H1 (cell line): Measurements from ENCODE around the gene ALS2CL. TPM values are rescaled to one million over a fixed set of nuclear protein-coding genes. Genes with fewer than 3 reads are reported as not detected.

Experiments
- CTCF ChIA-PET: fragments of 300-600 bp; sonication (Branson Sonifier 250); formaldehyde crosslinking; loops from one replicate; lab custom pipeline; 2021; ENCODE audit not compliant: partially characterized antibody; lab: Charles Lee
- POLR2A ChIA-PET: fragments of 300-600 bp; sonication (Branson Sonifier 250); formaldehyde crosslinking; loops from one replicate; lab custom pipeline; 2021; ENCODE audit warnings: inconsistent platforms; ENCODE audit not compliant: partially characterized antibody; lab: Charles Lee
- DNase-seq, 2 experiments: peaks; one replicate each; pipeline versions ENCODE4 v3.0.0 to v3.0.0-alpha.2; 2010 to 2022; ENCODE audit warnings: low spot score in 2 of 2, low read depth in 1 of 2, mixed read lengths in 1 of 2
- FAIRE-seq: peaks from 2 replicates; lab custom pipeline; 2011; peaks lifted over from hg19 to GRCh38; lab: Jason Lieb, UNC
- H2AFZ ChIP-seq: 2 replicates; pipeline ENCODE4 v1.8.1; 2012; ENCODE audit warnings: low read length, inconsistent platforms
- H2AK5ac ChIP-seq: 2 replicates; pipeline ENCODE4 v1.6.1; 2013; ENCODE audit warnings: low read depth, low read length
- H2BK120ac ChIP-seq: replicated peaks from 2 replicates; pipeline ENCODE3; 2013; ENCODE audit warnings: low read depth, low read length, inconsistent platforms
- H2BK12ac ChIP-seq: 2 replicates; pipeline ENCODE4 v1.6.1; 2013; ENCODE audit warnings: low read depth, low read length
- H2BK15ac ChIP-seq: 2 replicates; pipeline ENCODE4 v1.6.1; 2013; ENCODE audit warnings: low read length
- H2BK20ac ChIP-seq: 2 replicates; pipeline ENCODE4 v1.6.1; 2013; ENCODE audit warnings: low read length
- H2BK5ac ChIP-seq: 2 replicates; pipeline ENCODE4 v1.6.1; 2013; ENCODE audit warnings: low read depth, low read length
- H3K14ac ChIP-seq: 2 replicates; pipeline ENCODE4 v1.6.1; 2013; ENCODE audit warnings: inconsistent platforms; ENCODE audit not compliant: insufficient read length
- H3K18ac ChIP-seq: 2 replicates; pipeline ENCODE4 v1.6.1; 2013; ENCODE audit warnings: low read length; ENCODE audit errors: extremely low read depth
- H3K23ac ChIP-seq: 2 replicates; pipeline ENCODE4 v1.6.1; 2013; ENCODE audit warnings: inconsistent platforms; ENCODE audit not compliant: insufficient read length
- H3K23me2 ChIP-seq: 2 replicates; pipeline ENCODE4 v1.6.1; 2013; ENCODE audit warnings: low read depth, low read length
- H3K27ac ChIP-seq: 2 replicates; pipeline ENCODE4 v1.6.1; 2011; ENCODE audit warnings: low read depth, low read length, inconsistent platforms
- H3K27me3 ChIP-seq, 4 experiments: replicated peaks in 1 of 4; 1 replicate in 1 of 4; 2 replicates in 3 of 4; pipeline versions ENCODE4 v1.6.1 to v1.8.1; 2011 to 2013; ENCODE audit warnings: low read length in 3 of 4, mild to moderate bottlenecking in 3 of 4, inconsistent platforms in 2 of 4, mixed read lengths in 2 of 4, moderate library complexity in 1 of 4; ENCODE audit not compliant: control insufficient read depth in 3 of 4, insufficient read depth in 3 of 4; ENCODE audit errors: extremely low read depth in 1 of 4
- H3K36me3 ChIP-seq, 4 experiments: 2 replicates each; pipeline versions ENCODE4 v1.6.1 to v1.8.1; 2011 to 2013; ENCODE audit warnings: mild to moderate bottlenecking in 4 of 4, low read length in 3 of 4, moderate library complexity in 2 of 4, control low read depth in 1 of 4, inconsistent platforms in 1 of 4; ENCODE audit not compliant: insufficient read depth in 4 of 4, control insufficient read depth in 2 of 4
- H3K4ac ChIP-seq: replicated peaks from 2 replicates; pipeline ENCODE3; 2013; ENCODE audit warnings: low read length, low read depth, mixed read lengths, inconsistent platforms; ENCODE audit not compliant: insufficient read length
- H3K4me1 ChIP-seq, 4 experiments: replicated peaks in 1 of 4; 1 replicate in 1 of 4; 2 replicates in 3 of 4; pipeline versions ENCODE4 v1.6.1 to v1.8.1; 2011 to 2013; ENCODE audit warnings: low read length in 3 of 4, inconsistent platforms in 2 of 4, mixed read lengths in 1 of 4; ENCODE audit not compliant: insufficient read depth in 4 of 4, control insufficient read depth in 3 of 4
- H3K4me2 ChIP-seq, 2 experiments: 2 replicates each; pipeline versions ENCODE4 v1.6.1 to v1.8.1; 2011 to 2013; ENCODE audit warnings: low read depth in 2 of 2, low read length in 2 of 2, control low read depth in 1 of 2, inconsistent platforms in 1 of 2, mild to moderate bottlenecking in 1 of 2; ENCODE audit not compliant: insufficient read depth in 1 of 2
- H3K4me3 ChIP-seq, 4 experiments: fragments of 200-600, 300-600 bp in 1 of 4; sonication (generic), shearing (Covaris generic), sonication (Bioruptor Twin) in 1 of 4; 2 replicates each; pipeline versions ENCODE4 v1.5.1 to v1.8.1; 2011 to 2016; ENCODE audit warnings: low read length in 4 of 4, low read depth in 3 of 4, control low read depth in 2 of 4, inconsistent platforms in 2 of 4, mild to moderate bottlenecking in 2 of 4, mixed read lengths in 1 of 4, moderate library complexity in 1 of 4; ENCODE audit not compliant: insufficient read depth in 2 of 4; ENCODE audit errors: extremely low read depth in 1 of 4
- H3K56ac ChIP-seq: replicated peaks from 2 replicates; pipeline ENCODE3; 2013; ENCODE audit warnings: low read depth, mild to moderate bottlenecking, mixed read lengths, low read length, inconsistent platforms; ENCODE audit not compliant: insufficient read length
- H3K79me1 ChIP-seq: 2 replicates; pipeline ENCODE4 v1.6.1; 2013; ENCODE audit warnings: low read depth, low read length, control low read depth
- H3K79me2 ChIP-seq, 2 experiments: 2 replicates each; pipeline versions ENCODE4 v1.6.1 to v1.8.1; 2012 to 2013; ENCODE audit warnings: low read length in 2 of 2, mild to moderate bottlenecking in 2 of 2, inconsistent platforms in 1 of 2; ENCODE audit not compliant: insufficient read depth in 2 of 2, control insufficient read depth in 1 of 2
- H3K9ac ChIP-seq, 4 experiments: replicated peaks in 1 of 4; 1 replicate in 1 of 4; 2 replicates in 3 of 4; pipeline versions ENCODE4 v1.6.1 to v1.8.1; 2011 to 2013; ENCODE audit warnings: low read depth in 3 of 4, low read length in 3 of 4, control low read depth in 2 of 4, mild to moderate bottlenecking in 2 of 4, moderate library complexity in 2 of 4, inconsistent platforms in 1 of 4; ENCODE audit errors: extremely low read depth in 1 of 4
- H3K9me3 ChIP-seq, 2 experiments: 2 replicates each; pipeline versions ENCODE4 v1.6.1 to v1.8.1; 2012 to 2013; ENCODE audit warnings: mild to moderate bottlenecking in 2 of 2, moderate library complexity in 2 of 2, control low read depth in 1 of 2, inconsistent platforms in 1 of 2, low read depth in 1 of 2, low read length in 1 of 2, mixed read lengths in 1 of 2; ENCODE audit not compliant: insufficient read depth in 2 of 2
- H4K20me1 ChIP-seq, 2 experiments: replicated peaks in 1 of 2; 2 replicates each; pipeline versions ENCODE3 to v1.8.1; 2011 to 2013; ENCODE audit warnings: inconsistent platforms in 2 of 2, low read length in 2 of 2, mild to moderate bottlenecking in 1 of 2; ENCODE audit not compliant: insufficient read depth in 2 of 2, control insufficient read depth in 1 of 2
- H4K5ac ChIP-seq: 2 replicates; pipeline ENCODE4 v1.6.1; 2013; ENCODE audit warnings: low read length, low read depth, mixed read lengths, inconsistent platforms; ENCODE audit not compliant: insufficient read length
- H4K8ac ChIP-seq: 2 replicates; pipeline ENCODE4 v1.8.0; 2013; ENCODE audit warnings: mild to moderate bottlenecking, moderate library complexity, low read length, inconsistent platforms; ENCODE audit not compliant: insufficient read depth; ENCODE audit errors: extremely low read depth
- H4K91ac ChIP-seq: replicated peaks from 2 replicates; pipeline ENCODE3; 2013; ENCODE audit warnings: low read length, mixed read lengths, inconsistent platforms; ENCODE audit not compliant: insufficient read length
- CBX5 ChIP-seq: fragments of 300-800, 300-1000 bp; sonication (generic); IDR thresholded peaks from 2 replicates; pipeline ENCODE4 v1.7.1; 2016; ENCODE audit warnings: antibody characterized with exemption, low read length, low read depth
- CEBPB ChIP-seq: IDR thresholded peaks from 2 replicates; pipeline ENCODE4 v1.6.1; 2012; ENCODE audit warnings: low read depth, low read length
- CHD1 ChIP-seq: IDR thresholded peaks from 2 replicates; pipeline ENCODE4 v1.6.1; 2012; ENCODE audit warnings: low read depth, low read length, improper control_type of control experiment
- JUN ChIP-seq: IDR thresholded peaks from 2 replicates; pipeline ENCODE4 v1.6.1; 2011; ENCODE audit warnings: low read depth, mild to moderate bottlenecking, improper control_type of control experiment, low read length
- JUND ChIP-seq: IDR thresholded peaks from 2 replicates; pipeline ENCODE4 v1.6.1; 2011; ENCODE audit warnings: mild to moderate bottlenecking, improper control_type of control experiment, low read length
- PHF8 ChIP-seq: fragments of 200-600 bp; sonication (generic); conservative IDR thresholded peaks from 2 replicates; pipeline ENCODE4 v1.7.1; 2012; ENCODE audit warnings: low read depth, mild to moderate bottlenecking, inconsistent platforms, low read length, moderate library complexity
- RBBP5 ChIP-seq: IDR thresholded peaks from 2 replicates; pipeline ENCODE4 v1.7.1; 2012; ENCODE audit warnings: low read depth, mild to moderate bottlenecking, inconsistent platforms, low read length, moderate library complexity, borderline replicate concordance
- SP4 ChIP-seq: IDR thresholded peaks from 2 replicates; pipeline ENCODE4 v1.6.1; 2012; ENCODE audit warnings: low read length, inconsistent platforms
- TAF7 ChIP-seq: optimal IDR thresholded peaks from 2 replicates; pipeline ENCODE3; 2011; ENCODE audit warnings: low read depth, mild to moderate bottlenecking, inconsistent platforms, low read length, moderate library complexity, borderline replicate concordance
- WGBS, 2 experiments: shearing (Covaris generic) in 1 of 2; methylation state at CpG; one replicate each; pipeline versions ENCODE4 v1.1.6 to v1.1.7; 2013 to 2015; ENCODE audit warnings: low lambda C conversion rate in 2 of 2, mixed read lengths in 2 of 2, inconsistent platforms in 1 of 2, low coverage in 1 of 2, missing lambda C conversion rate in 1 of 2; ENCODE audit not compliant: insufficient replicate concordance in 2 of 2, insufficient coverage in 1 of 2, insufficient read length in 1 of 2; ENCODE audit errors: extremely low coverage in 1 of 2, missing lambda C conversion rate in 1 of 2; 5-methylcytosine and 5-hydroxymethylcytosine counted together
- polyA plus RNA-seq, 7 experiments: library from polyadenylated mRNA; depleted of rRNA in 3 of 7; stranded (reverse) in 5 of 7; unstranded in 2 of 7; fragments of >200 nt in 5 of 7; fragments of 200-250 nt in 2 of 7; gene quantifications; 1 replicate in 5 of 7; 2 replicates in 1 of 7; 4 replicates in 1 of 7; pipeline versions ENCODE4 v1.2.1 to v1.2.3, GENCODE V29; 2011 to 2013; ENCODE audit warnings: missing spikeins in 2 of 7, mixed read lengths in 2 of 7
- total RNA-seq: library from RNA; stranded (reverse); fragmentation: NEBNext Ultra II Directional; extraction: Animal tissue kit (Norgen Biotek cat#: 25700); gene quantifications from 2 replicates; pipeline ENCODE4 v1.2.1, GENCODE V29; 2021
- TF ChIP-seq, protein P1 (sequence below): IDR thresholded peaks from 2 replicates; pipeline ENCODE4 v1.6.1; 2011; ENCODE audit warnings: low read depth, mild to moderate bottlenecking, low read length; ENCODE audit not compliant: insufficient read depth
- TF ChIP-seq, protein P2 (sequence below): IDR thresholded peaks from 2 replicates; pipeline ENCODE4 v1.6.1; 2012; ENCODE audit warnings: low read length, inconsistent platforms

The ALS2CL gene
- total and polyA plus RNA-seq, 2 of the 8 experiments (the other 6 are each of a cell fraction or from before 2014, with no cell fraction given), result 4.8 to 5.4 TPM

GRCh38 chr3:46703013-46703520 lies 9.6 kb upstream of the ALS2CL start:
- no peaks in the 10 kb centered on the region; the same call in 1 of the 2 replicates for H3K23me2 ChIP-seq
- no peak overlapping the region for H3K4me2 ChIP-seq
- H3K79me1 ChIP-seq, result no peaks in the 10 kb centered on the region
- H2BK15ac ChIP-seq, result no peak overlapping the region
- no peak overlapping the region for H2BK20ac ChIP-seq
- H3K4me3 ChIP-seq, result no peak overlapping the region
- H3K27me3 ChIP-seq, result peaks cover 2 to 24% (median 20%) of the 10 kb centered on the region in 4 experiments; a peak in 6 of 7 replicates
- no peak overlapping the region for H3K18ac ChIP-seq
- ChIA-PET CTCF (interaction anchor here (0.7 to 3.0 kb wide), 24 partner anchors 9 to 238 kb away, joined by 3 to 17 read pairs (median 4); partner anchors contain the start of genes LTF and PRSS50), POLR2A (interaction anchor here (0.9 to 1.5 kb wide), 2 partner anchors 12 to 209 kb away, joined by 3 to 4 read pairs; no protein-coding TSS in a partner anchor)
- H2BK12ac ChIP-seq, result no peak overlapping the region
- no peak for DNase-seq
- peaks cover 2% of the 10 kb centered on the region in 2 experiments for H4K20me1 ChIP-seq
- no peak overlapping the region for H3K14ac ChIP-seq
- H2AFZ ChIP-seq, result no peak overlapping the region
- no peaks in the 10 kb centered on the region for H3K36me3 ChIP-seq
- H3K79me2 ChIP-seq, result no peaks in the 10 kb centered on the region
- no peak overlapping the region for H3K9ac ChIP-seq
- no peak overlapping the region for H3K4ac ChIP-seq
- no peak overlapping the region; the same call in 1 of the 2 replicates for H4K8ac ChIP-seq
- FAIRE-seq, result no peak
- no peak overlapping the region for H2BK5ac ChIP-seq
- H4K5ac ChIP-seq, result no peak overlapping the region
- H2AK5ac ChIP-seq, result no peak overlapping the region
- no peak overlapping the region for H4K91ac ChIP-seq
- no peak overlapping the region for H3K27ac ChIP-seq
- WGBS, 2 experiments, result 82% methylated on average over 4 of the region's 4 CpGs; no CpG with 5 or more reads in 1 of the 2 experiments
- no peak overlapping the region for H2BK120ac ChIP-seq
- H3K9me3 ChIP-seq, result no peaks in the 10 kb centered on the region
- H3K56ac ChIP-seq, result no peak overlapping the region
- H3K23ac ChIP-seq, result no peak overlapping the region
- H3K4me1 ChIP-seq, result peaks cover 0 to 9% (median 2%) of the 10 kb centered on the region in 4 experiments; a peak in 4 of 7 replicates
- TF ChIP-seq, protein P1, sequence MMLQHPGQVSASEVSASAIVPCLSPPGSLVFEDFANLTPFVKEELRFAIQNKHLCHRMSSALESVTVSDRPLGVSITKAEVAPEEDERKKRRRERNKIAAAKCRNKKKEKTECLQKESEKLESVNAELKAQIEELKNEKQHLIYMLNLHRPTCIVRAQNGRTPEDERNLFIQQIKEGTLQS, result no peak
- TF ChIP-seq, protein P2, sequence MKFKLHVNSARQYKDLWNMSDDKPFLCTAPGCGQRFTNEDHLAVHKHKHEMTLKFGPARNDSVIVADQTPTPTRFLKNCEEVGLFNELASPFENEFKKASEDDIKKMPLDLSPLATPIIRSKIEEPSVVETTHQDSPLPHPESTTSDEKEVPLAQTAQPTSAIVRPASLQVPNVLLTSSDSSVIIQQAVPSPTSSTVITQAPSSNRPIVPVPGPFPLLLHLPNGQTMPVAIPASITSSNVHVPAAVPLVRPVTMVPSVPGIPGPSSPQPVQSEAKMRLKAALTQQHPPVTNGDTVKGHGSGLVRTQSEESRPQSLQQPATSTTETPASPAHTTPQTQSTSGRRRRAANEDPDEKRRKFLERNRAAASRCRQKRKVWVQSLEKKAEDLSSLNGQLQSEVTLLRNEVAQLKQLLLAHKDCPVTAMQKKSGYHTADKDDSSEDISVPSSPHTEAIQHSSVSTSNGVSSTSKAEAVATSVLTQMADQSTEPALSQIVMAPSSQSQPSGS, result no peak
- TF ChIP-seq CHD1 (no peak), SP4 (no peak), TAF7 (no peak), RBBP5 (no peak), CBX5 (no peak), JUN (no peak), PHF8 (no peak), CEBPB (no peak), JUND (no peak)
